Measurements from ENCODE around the gene GNG7. TPM values are rescaled to one million over a fixed set of nuclear protein-coding genes. Genes with fewer than 3 reads are reported as not detected.

Gene GNG7
- polyA plus RNA-seq, 3 donors: 1.1 to 1.6 (median 1.3) TPM

- Histone ChIP-seq H3K9me3 (replicated peaks in 1 of 2; ENCODE audit: control insufficient read depth in 1 of 2, insufficient read depth in 1 of 2, low read length in 2 of 2) (peaks cover 0 to 7% of the 10 kb centered on the region in 2 donors), H3K4me1 (ENCODE audit: control insufficient read depth in 1 of 2, insufficient read depth in 2 of 2, low read length in 2 of 2) (peaks cover 9 to 10% of the 10 kb centered on the region in 2 donors), H2AFZ (ENCODE audit: insufficient read depth, low read depth, low read length, poor library complexity, severe bottlenecking) (no peak overlapping the region), H4K20me1 (ENCODE audit: insufficient read depth, low read length) (no peaks in the 10 kb centered on the region), H3K27ac (ENCODE audit: low read depth in 1 of 2, low read length in 2 of 2) (no peak overlapping the region), H3K79me2 (ENCODE audit: insufficient read depth, low read length) (no peaks in the 10 kb centered on the region), H3K27me3 (ENCODE audit: control insufficient read depth in 2 of 2, insufficient read depth in 2 of 2, low read length in 2 of 2) (peaks cover 10 to 44% of the 10 kb centered on the region in 2 donors), H3K36me3 (replicated peaks in 1 of 2; ENCODE audit: control insufficient read depth in 1 of 2, insufficient read depth in 2 of 2, low read length in 2 of 2) (no peaks in the 10 kb centered on the region), H3K9ac (ENCODE audit: insufficient read depth, low read length, poor library complexity, severe bottlenecking) (no peak overlapping the region), H3K4me2 (replicated peaks; ENCODE audit: extremely low read depth, low read length, poor library complexity, severe bottlenecking) (no peak overlapping the region), H3K4me3 (replicated peaks in 1 of 3; ENCODE audit: low read depth in 2 of 3, low read length in 3 of 3) (no peak overlapping the region)
- H3K36me3 Mint-ChIP-seq: no peaks in the 10 kb centered on the region
- no peak for TF ChIP-seq CTCF (IDR thresholded peaks at IDR 0.05)
- peaks cover 0 to 10% (median 6%) of the 10 kb centered on the region in 7 donors for H3K9me3 Mint-ChIP-seq
- no peak for DNase-seq
- intact Hi-C loops (cut with micrococcal nuclease): no loop called here
- H3K27me3 Mint-ChIP-seq (ENCODE audit: low read depth in 3 of 3): peaks cover 41 to 74% (median 67%) of the 10 kb centered on the region in 3 donors
- H3K4me1 Mint-ChIP-seq: peaks cover 7% of the 10 kb centered on the region
- H3K4me3 Mint-ChIP-seq: no peak overlapping the region
- WGBS (ENCODE audit: insufficient coverage): 94% methylated on average over 7 of the region's 7 CpGs
- H3K27ac Mint-ChIP-seq: no peak overlapping the region
Measured at GRCh38 chr19:2724148-2724557, 21.7 kb upstream of the GNG7 start.

- DNase-seq: no peak
- Mint-ChIP-seq H3K4me1 (peaks cover 7% of the 10 kb centered on the region), H3K27ac (no peak overlapping the region), H3K4me3 (no peak overlapping the region), H3K27me3 (ENCODE audit: low read depth in 3 of 3) (peaks cover 41 to 78% (median 67%) of the 10 kb centered on the region in 3 donors), H3K36me3 (no peaks in the 10 kb centered on the region), H3K9me3 (peaks cover 0 to 10% (median 6%) of the 10 kb centered on the region in 7 donors)
- intact Hi-C loops (cut with micrococcal nuclease): no loop called here
- H3K27me3 ChIP-seq (ENCODE audit: control insufficient read depth in 2 of 2, insufficient read depth in 2 of 2, low read length in 2 of 2): peaks cover 12 to 47% of the 10 kb centered on the region in 2 donors
- no peak overlapping the region for H3K27ac ChIP-seq (ENCODE audit: low read depth in 1 of 2, low read length in 2 of 2)
- no peaks in the 10 kb centered on the region for H4K20me1 ChIP-seq (ENCODE audit: insufficient read depth, low read length)
- H3K4me2 ChIP-seq (replicated peaks; ENCODE audit: extremely low read depth, low read length, poor library complexity, severe bottlenecking): no peak overlapping the region
- H2AFZ ChIP-seq (ENCODE audit: insufficient read depth, low read depth, low read length, poor library complexity, severe bottlenecking): no peak overlapping the region
- peaks cover 0 to 7% of the 10 kb centered on the region in 2 donors for H3K9me3 ChIP-seq (replicated peaks in 1 of 2; ENCODE audit: control insufficient read depth in 1 of 2, insufficient read depth in 1 of 2, low read length in 2 of 2)
- H3K4me3 ChIP-seq (replicated peaks in 1 of 3; ENCODE audit: low read depth in 2 of 3, low read length in 3 of 3): no peak overlapping the region
- no peaks in the 10 kb centered on the region for H3K79me2 ChIP-seq (ENCODE audit: insufficient read depth, low read length)
- no peak overlapping the region for H3K9ac ChIP-seq (ENCODE audit: insufficient read depth, low read length, poor library complexity, severe bottlenecking)
- 94% methylated on average over 14 of the region's 14 CpGs for WGBS (ENCODE audit: insufficient coverage)
- no peaks in the 10 kb centered on the region for H3K36me3 ChIP-seq (replicated peaks in 1 of 2; ENCODE audit: control insufficient read depth in 1 of 2, insufficient read depth in 2 of 2, low read length in 2 of 2)
- peaks cover 9 to 10% of the 10 kb centered on the region in 2 donors for H3K4me1 ChIP-seq (ENCODE audit: control insufficient read depth in 1 of 2, insufficient read depth in 2 of 2, low read length in 2 of 2)
- no peak for TF ChIP-seq CTCF (IDR thresholded peaks at IDR 0.05)
Measured at GRCh38 chr19:2723747-2724146, 21.3 kb upstream of the GNG7 start.
